Spleen (tissue), 11 donors: Measurements from ENCODE around the gene TBC1D22A. TPM values are rescaled to one million over a fixed set of nuclear protein-coding genes. Genes with fewer than 3 reads are reported as not detected.

Experiments used
- DNase-seq: peaks from one replicate; pipeline ENCODE4 v3.0.0-alpha.2; 2020
- H3K27ac ChIP-seq, 8 donors: fragments of 200-600 bp; sonication (generic) in 7 of 8; 1 replicate in 4 of 8; 2 replicates in 4 of 8; pipeline versions ENCODE4 v1.5.0 to v1.8.0; 2016 to 2021; ENCODE audit warnings: inconsistent platforms in 4 of 8, mild to moderate bottlenecking in 4 of 8, moderate library complexity in 1 of 8
- H3K27me3 ChIP-seq, 7 donors: fragments of 200-600 bp; sonication (generic) in 6 of 7; replicated peaks in 1 of 7; 1 replicate in 4 of 7; 2 replicates in 3 of 7; pipeline versions ENCODE4 v1.5.0 to v1.8.0; 2016 to 2021; ENCODE audit warnings: inconsistent platforms in 3 of 7, mild to moderate bottlenecking in 1 of 7
- H3K36me3 ChIP-seq, 6 donors: fragments of 200-600 bp; sonication (generic) in 5 of 6; 1 replicate in 4 of 6; 2 replicates in 2 of 6; pipeline versions ENCODE4 v1.5.0 to v1.8.0; 2016 to 2021; ENCODE audit warnings: inconsistent platforms in 2 of 6
- H3K4me1 ChIP-seq, 6 donors: fragments of 200-600 bp; sonication (generic) in 5 of 6; 1 replicate in 3 of 6; 2 replicates in 3 of 6; pipeline versions ENCODE4 v1.5.0 to v1.8.0; 2016 to 2021; ENCODE audit warnings: inconsistent platforms in 3 of 6
- H3K4me3 ChIP-seq, 8 donors: fragments of 200-600 bp; sonication (generic) in 7 of 8; 1 replicate in 4 of 8; 2 replicates in 4 of 8; pipeline versions ENCODE4 v1.5.0 to v1.8.0; 2016 to 2021; ENCODE audit warnings: inconsistent platforms in 4 of 8, mild to moderate bottlenecking in 4 of 8, moderate library complexity in 2 of 8
- H3K9me3 ChIP-seq, 8 donors: fragments of 200-600 bp; sonication (generic) in 7 of 8; 1 replicate in 4 of 8; 2 replicates in 4 of 8; pipeline versions ENCODE4 v1.5.0 to v1.8.0; 2016 to 2021; ENCODE audit warnings: inconsistent platforms in 4 of 8
- CTCF ChIP-seq, 11 experiments: fragments of 200-600 bp in 7 of 11; fragments of 450-650 bp in 4 of 11; sonication (generic) in 4 of 11; IDR thresholded peaks in 8 of 11; conservative IDR thresholded peaks in 3 of 11; 1 replicate in 7 of 11; 2 replicates in 4 of 11; pipeline versions ENCODE4 v1.4.0 to v1.8.0; 2016 to 2021; ENCODE audit warnings: antibody characterized with exemption in 11 of 11, inconsistent platforms in 4 of 11, mild to moderate bottlenecking in 1 of 11
- POLR2A ChIP-seq, 3 donors: fragments of 450-650 bp; IDR thresholded peaks; one replicate each; pipeline ENCODE4 v1.5.1; 2017; ENCODE audit warnings: antibody characterized with exemption in 3 of 3, mild to moderate bottlenecking in 1 of 3
- POLR2AphosphoS5 ChIP-seq, 3 donors: sonication (generic); formaldehyde crosslinking; IDR thresholded peaks; one replicate each; pipeline ENCODE4 v1.5.1; 2017; ENCODE audit warnings: antibody characterized with exemption in 3 of 3
- WGBS, 5 donors: extraction: QIAGEN DNeasy Blood & Tissue Kit in 3 of 5; methylation state at CpG; one replicate each; pipeline versions ENCODE4 v1.1.5 to v1.1.7; 2013 to 2018; 5-methylcytosine and 5-hydroxymethylcytosine counted together
- intact Hi-C: fragments of 100-400 bp; cut with DNase I; formaldehyde crosslinking; loops from one replicate; pipeline ENCODE4 v1.15.0; 2023; ENCODE audit warnings: low total_unique reads
- polyA plus RNA-seq, 3 donors: library from polyadenylated mRNA; stranded (reverse); fragments of 200-250 nt; gene quantifications; one replicate each; pipeline ENCODE4 v1.2.1, GENCODE V29; 2013
- total RNA-seq, 7 donors: library from RNA; depleted of rRNA in 3 of 7; stranded (reverse); fragments of >200 nt in 3 of 7; fragmentation: NEBNext Ultra II Directional in 4 of 7; extraction: Animal tissue kit (Norgen Biotek cat#: 25700) in 4 of 7; gene quantifications; one replicate each; pipeline versions ENCODE4 v1.1.0 to v1.2.1, GENCODE V29; 2016 to 2021
- donor health status: healthy with polysubstance abuse.
- donor health status: DM: no; HTN: no; CAD: no; lungs with moderate emphysema.
- donor health status: DM: no; HTN: no; CAD: no.
- donor health status: Bipolar disorder and iron deficiency.
- donor health status: healthy.
- donor health status: DM: no; HTN: no; CAD: no.
- donor health status: DM: yes; HTN: yes; CAD: no.

TBC1D22A gene
- total and polyA plus RNA-seq, 10 donors: 17.2 to 66.9 (median 49.6) TPM

DNA sequence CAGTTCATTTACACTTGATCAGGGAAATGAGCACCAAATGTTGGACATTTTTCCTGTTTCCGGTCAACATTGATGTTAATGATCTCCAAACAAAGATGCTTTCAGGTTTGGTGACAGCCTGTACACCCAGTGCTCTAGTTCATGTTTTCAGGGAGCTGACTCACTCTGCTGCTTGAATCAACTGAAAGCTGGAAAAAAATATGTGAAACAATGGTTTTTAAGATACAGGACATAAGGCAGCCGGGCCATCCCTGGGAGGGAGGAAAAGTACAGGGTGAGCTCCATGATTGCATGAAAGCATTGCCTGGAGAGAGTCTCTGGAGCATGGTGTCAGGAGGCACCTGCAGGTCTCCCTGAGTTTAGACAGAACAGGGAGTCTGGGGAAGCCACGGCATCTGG lies 259.6 kb downstream of the TBC1D22A start:
- no peak for DNase-seq
- H3K9me3 ChIP-seq: peaks cover 0 to 20% (median 9%) of the 10 kb centered on the region in 8 donors
- H3K27me3 ChIP-seq: no peaks in the 10 kb centered on the region
- intact Hi-C loops: no loop called here
- TF ChIP-seq POLR2AphosphoS5 (IDR thresholded peaks at IDR 0.05) (no peak), POLR2A (IDR thresholded peaks at IDR 0.05) (no peak)
- no peaks in the 10 kb centered on the region for H3K4me1 ChIP-seq
- H3K27ac ChIP-seq: no peak overlapping the region
- 93 to 97% (median 96%) methylated on average over 3 of the region's 3 CpGs for WGBS, 5 donors
- peaks cover 0 to 42% (median 3%) of the 10 kb centered on the region in 6 donors for H3K36me3 ChIP-seq
- no peak overlapping the region for H3K4me3 ChIP-seq

GRCh38 chr22:47022475-47022874 lies 260.0 kb downstream of the TBC1D22A start:
- DNase-seq: no peak
- no peak overlapping the region for H3K27ac ChIP-seq
- intact Hi-C loops: no loop called here

GRCh38 chr22:47023871-47024270 lies 261.4 kb downstream of the TBC1D22A start:
- Histone ChIP-seq H3K36me3 (peaks cover 0 to 28% (median 3%) of the 10 kb centered on the region in 6 donors), H3K9me3 (peaks cover 0 to 20% (median 9%) of the 10 kb centered on the region in 8 donors), H3K4me3 (no peak overlapping the region), H3K4me1 (no peaks in the 10 kb centered on the region), H3K27ac (no peak overlapping the region), H3K27me3 (no peaks in the 10 kb centered on the region)
- 93 to 97% (median 96%) methylated on average over 13 of the region's 13 CpGs for WGBS, 5 donors
- no peak for TF ChIP-seq POLR2AphosphoS5 (IDR thresholded peaks at IDR 0.05)
- no peak for TF ChIP-seq CTCF (IDR thresholded peaks at IDR 0.05 in 8 of 11, conservative IDR thresholded peaks at IDR 0.05 in 3 of 11)
- TF ChIP-seq POLR2A (IDR thresholded peaks at IDR 0.05): no peak
- intact Hi-C loops: no loop called here
- DNase-seq: no peak

More at GRCh38 chr22:47022475-47022874, 260.0 kb downstream of the TBC1D22A start:
- Histone ChIP-seq H3K36me3 (peaks cover 0 to 38% (median 3%) of the 10 kb centered on the region in 6 donors), H3K4me1 (no peaks in the 10 kb centered on the region), H3K9me3 (peaks cover 0 to 20% (median 9%) of the 10 kb centered on the region in 8 donors), H3K27me3 (no peaks in the 10 kb centered on the region), H3K4me3 (no peak overlapping the region)
- 87 to 94% (median 91%) methylated on average over 7 of the region's 7 CpGs for WGBS, 5 donors
- TF ChIP-seq POLR2AphosphoS5 (IDR thresholded peaks at IDR 0.05) (no peak), POLR2A (IDR thresholded peaks at IDR 0.05) (no peak), CTCF (IDR thresholded peaks at IDR 0.05 in 8 of 11, conservative IDR thresholded peaks at IDR 0.05 in 3 of 11) (no peak)

DNA sequence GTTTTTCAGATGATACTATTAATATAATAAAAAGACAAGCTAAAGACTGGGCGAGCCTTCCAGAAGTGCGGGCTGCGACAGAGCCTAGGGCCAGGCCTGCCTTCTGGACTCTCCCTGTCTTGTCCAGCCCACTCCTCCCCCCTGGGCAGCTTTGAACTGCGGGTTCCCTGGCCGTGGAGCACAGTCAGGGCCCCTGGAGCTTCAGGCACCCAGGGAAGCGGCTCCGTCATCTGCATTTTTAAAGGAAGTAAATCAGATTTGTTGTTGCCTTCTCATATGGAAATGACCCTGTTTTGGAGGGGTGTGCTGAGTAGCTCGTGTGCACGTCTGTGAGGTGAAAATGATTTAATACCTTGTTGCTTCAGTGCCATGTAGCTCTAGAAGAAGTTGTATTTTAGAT lies 265.3 kb downstream of the TBC1D22A start:
- intact Hi-C loops: no loop called here
- Histone ChIP-seq H3K4me1 (peaks cover 0 to 13% (median 0%) of the 10 kb centered on the region in 6 donors), H3K9me3 (no peaks in the 10 kb centered on the region), H3K27ac (no peak overlapping the region), H3K4me3 (no peak overlapping the region), H3K36me3 (peaks cover 0 to 53% (median 5%) of the 10 kb centered on the region in 6 donors), H3K27me3 (no peaks in the 10 kb centered on the region)
- WGBS, 5 donors: 79 to 91% (median 83%) methylated on average over 9 of the region's 9 CpGs
- TF ChIP-seq POLR2AphosphoS5 (IDR thresholded peaks at IDR 0.05): no peak
- DNase-seq: peak; percentile 50

GRCh38 chr22:47029244-47030074 lies 267.0 kb downstream of the TBC1D22A start:
- H3K4me3 ChIP-seq: no peak overlapping the region
- peaks cover 0 to 51% (median 3%) of the 10 kb centered on the region in 6 donors for H3K36me3 ChIP-seq
- H3K27me3 ChIP-seq: no peaks in the 10 kb centered on the region
- peak; percentile 53 for DNase-seq
- no peaks in the 10 kb centered on the region for H3K9me3 ChIP-seq
- TF ChIP-seq CTCF (IDR thresholded peaks at IDR 0.05 in 8 of 11, conservative IDR thresholded peaks at IDR 0.05 in 3 of 11) (no peak), POLR2AphosphoS5 (IDR thresholded peaks at IDR 0.05) (peak in 1 of 3 donors; percentile 11)
- no peak overlapping the region for H3K27ac ChIP-seq
- H3K4me1 ChIP-seq: peaks cover 0 to 13% (median 0%) of the 10 kb centered on the region in 6 donors
- intact Hi-C loops: no loop called here
- WGBS, 5 donors: 82 to 94% (median 90%) methylated on average over 16 to 26 of the region's 26 CpGs
